Activated T-cell treated with anti-CD3 and anti-CD28 coated beads for 4 hours (primary cell): Measurements from ENCODE around the gene COA8.

Source experiments
- DNase-seq: peaks from one replicate; pipeline ENCODE4 v3.0.0-alpha.2; 2020

COA8 gene

DNA sequence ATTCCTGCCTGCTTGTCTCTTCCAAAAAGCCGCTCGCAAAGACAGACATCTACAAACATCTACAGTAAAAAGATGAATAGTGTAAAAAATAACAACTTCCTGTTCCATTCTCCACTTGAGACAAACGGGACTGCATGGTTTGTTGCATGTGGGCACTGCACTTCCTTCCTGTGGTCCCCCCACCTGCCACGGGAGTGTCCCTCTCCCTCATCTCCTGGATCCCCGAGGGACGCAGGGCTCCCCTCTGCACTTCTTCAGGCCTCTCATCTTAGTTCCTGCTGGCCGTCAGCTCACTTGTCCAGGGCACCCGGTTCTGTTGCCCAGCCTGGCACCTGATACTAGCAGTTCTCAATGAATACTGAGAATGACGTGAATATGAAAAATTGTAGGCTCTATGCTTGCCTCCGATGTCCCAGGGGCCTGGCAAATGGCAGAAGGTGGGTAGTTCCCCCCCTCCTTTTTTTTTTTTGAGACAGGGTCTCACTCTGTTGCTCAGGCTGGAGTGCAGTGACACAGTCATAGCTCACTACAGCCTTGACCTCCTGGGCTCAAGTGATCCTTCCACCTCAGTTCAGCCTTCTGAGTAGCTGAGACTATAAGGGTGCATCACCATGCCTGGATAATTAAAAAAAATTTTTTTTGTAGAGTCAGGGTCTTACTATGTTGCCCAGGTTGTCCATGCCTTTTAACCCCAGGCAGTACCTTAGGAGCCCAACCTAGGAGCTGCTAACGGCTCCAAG is 62.8 kb downstream of the COA8 start:
- no peak for DNase-seq

DNA sequence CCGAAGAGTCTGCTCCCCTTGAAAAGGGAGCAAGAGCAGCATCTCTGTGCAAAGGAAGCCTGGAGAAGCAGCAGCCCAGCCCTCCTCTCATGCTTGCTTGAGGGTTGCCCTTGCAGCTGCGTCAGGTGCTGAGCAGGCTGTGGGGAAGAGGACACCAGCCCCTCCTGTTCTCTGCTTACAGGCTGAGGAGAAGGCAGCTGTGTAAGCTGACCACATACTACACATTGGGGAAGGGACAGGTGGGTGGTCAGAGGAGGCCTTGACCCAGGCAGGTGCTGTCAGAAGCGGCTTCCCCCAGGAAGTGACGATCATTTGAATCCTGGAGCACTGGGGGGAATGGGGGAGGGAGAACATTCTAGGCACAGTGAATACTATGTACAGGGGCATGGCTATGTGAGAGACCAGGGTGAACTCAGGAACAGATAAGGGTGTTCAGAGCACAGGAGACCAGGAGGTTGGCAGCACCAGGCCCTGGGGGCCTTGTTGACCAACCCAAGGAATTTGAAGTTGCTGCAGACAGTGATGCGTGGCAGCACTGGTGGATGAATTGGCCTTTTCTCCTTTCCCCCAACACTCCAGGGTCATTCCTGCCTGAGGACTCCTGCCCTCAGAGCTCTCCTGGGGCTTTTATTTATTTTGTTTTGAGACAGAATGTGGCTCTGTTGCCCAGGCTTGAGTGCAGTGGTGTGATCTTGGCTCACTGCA is 63.5 kb downstream of the COA8 start:
- no peak for DNase-seq

DNA sequence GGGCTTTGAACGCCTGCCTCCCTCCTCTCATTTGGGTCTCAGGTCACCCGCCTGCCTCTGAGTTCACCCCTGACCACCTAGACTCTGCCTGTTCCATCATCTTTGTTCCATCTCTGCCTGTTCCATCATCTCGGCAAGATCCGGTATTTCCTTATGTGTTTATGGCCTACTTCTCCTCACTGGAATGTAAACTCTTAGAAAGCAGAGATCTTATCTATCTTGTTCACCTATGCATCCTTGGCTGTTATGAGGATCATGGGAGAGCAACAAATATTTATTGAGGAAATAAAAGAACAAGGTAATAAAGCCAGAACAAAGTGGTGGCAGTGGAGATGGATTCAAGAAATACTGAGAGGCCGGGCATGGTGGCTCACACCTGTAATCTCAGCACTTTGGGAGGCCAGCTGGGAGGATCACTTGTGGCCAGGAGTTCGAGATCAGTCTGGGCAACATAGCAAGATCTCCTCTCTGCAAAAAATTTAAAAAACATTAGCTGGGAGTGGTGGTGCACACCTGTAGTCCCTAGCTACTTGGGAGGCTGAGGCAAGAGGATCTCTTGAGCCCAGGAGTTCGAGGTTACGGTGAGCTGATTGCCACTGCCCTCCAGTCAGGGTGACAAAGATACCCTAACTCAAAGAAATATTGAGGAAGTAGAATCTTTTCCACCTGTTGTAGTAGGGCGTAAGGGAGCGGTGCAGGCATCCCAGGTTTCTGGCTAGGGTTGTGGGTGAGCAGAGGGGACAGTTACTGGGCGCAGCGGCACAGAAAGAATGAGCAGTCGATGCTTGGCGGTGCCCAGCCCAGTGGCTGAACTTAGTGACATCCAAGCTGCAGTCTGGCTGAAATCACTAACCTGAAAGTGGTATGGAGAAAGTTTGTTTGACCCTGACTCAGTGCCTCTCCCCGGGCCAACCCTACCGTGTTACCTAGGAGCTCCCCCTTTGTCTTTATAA is 64.6 kb downstream of the COA8 start:
- DNase-seq: no peak

DNA sequence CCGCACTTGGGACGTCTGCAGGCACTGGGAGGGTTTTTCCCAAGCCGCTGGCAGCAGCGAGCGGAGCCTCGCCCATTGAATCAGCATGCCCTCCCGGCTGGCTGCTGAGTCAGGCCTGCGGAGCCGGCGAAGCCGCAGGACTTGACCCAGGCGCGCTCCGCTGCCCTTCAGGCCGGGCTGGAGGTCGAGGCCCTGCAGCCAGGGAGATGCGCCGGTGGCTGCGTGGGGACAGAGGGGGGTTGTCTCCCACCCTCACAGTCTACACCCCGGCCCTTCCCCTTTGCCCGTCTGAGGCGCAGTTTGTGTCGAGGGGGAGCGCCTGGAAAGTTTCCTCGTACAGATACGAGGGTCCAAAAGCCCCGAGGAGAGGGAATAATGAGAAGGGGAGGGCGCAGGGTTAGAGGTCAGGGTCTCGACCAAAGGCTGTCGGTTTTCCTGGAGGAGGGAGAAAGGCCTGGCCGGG is 65.5 kb downstream of the COA8 start:
- no peak for DNase-seq

DNA sequence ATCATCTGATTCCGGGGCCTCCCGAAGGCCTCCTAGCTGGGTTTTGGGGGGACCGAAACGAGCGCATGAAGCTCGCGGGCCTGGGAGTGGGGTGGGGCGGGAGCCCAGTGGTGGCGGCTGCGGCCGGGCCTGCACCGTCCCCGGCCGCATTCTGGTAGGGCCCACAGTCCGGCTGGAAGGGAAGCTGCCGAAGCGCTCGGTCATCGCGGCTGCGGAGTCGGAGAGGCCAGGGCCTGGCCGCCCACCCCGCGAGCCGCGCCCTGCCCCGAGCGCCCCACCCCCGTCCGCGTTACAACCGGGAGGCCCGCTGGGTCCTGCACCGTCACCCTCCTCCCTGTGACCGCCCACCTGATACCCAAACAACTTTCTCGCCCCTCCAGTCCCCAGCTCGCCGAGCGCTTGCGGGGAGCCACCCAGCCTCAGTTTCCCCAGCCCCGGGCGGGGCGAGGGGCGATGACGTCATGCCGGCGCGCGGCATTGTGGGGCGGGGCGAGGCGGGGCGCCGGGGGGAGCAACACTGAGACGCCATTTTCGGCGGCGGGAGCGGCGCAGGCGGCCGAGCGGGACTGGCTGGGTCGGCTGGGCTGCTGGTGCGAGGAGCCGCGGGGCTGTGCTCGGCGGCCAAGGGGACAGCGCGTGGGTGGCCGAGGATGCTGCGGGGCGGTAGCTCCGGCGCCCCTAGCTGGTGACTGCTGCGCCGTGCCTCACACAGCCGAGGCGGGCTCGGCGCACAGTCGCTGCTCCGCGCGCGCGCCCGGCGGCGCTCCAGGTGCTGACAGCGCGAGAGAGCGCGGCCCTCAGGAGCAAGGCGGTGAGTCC is 66.1 kb downstream of the COA8 start, which contains the start of gene KLC1:
Gene KLC1 (plus strand): TSS at position 528 of the 819 bp plus-strand sequence. CDS start 25,354 bp downstream, outside the sequence.
- peak; percentile 85 for DNase-seq

DNA sequence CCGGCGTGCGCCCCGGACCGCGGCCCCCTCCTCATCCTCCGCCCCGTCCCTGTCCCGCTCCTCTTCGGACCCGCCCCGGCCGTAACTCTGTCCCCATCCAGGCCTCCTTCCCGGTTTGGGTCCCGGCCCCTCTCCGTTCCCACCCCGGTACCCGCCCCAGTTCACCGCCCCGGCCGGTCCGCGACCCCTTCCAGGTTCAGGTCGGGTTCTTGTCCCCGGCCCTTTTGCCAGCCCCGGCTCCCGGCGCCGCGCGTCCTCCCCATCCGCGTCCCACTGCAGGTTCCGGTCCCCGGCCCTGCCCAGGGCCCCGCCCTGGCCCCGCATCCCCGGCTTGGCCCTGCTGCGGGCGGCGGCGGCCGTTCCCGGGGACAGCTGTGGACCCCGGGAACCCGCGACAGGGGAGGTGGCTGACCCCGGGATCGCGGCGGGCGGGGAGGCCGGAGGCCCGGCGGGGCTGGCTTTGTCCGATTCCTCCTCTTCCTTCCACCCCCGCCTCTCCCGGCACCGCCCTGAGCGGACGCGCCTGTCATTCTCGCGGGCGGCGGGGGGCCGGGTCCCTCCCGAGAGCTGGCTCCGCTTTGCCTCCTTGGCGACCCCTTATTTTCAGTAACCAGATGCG is 66.9 kb downstream of the COA8 start:
- no peak for DNase-seq

DNA sequence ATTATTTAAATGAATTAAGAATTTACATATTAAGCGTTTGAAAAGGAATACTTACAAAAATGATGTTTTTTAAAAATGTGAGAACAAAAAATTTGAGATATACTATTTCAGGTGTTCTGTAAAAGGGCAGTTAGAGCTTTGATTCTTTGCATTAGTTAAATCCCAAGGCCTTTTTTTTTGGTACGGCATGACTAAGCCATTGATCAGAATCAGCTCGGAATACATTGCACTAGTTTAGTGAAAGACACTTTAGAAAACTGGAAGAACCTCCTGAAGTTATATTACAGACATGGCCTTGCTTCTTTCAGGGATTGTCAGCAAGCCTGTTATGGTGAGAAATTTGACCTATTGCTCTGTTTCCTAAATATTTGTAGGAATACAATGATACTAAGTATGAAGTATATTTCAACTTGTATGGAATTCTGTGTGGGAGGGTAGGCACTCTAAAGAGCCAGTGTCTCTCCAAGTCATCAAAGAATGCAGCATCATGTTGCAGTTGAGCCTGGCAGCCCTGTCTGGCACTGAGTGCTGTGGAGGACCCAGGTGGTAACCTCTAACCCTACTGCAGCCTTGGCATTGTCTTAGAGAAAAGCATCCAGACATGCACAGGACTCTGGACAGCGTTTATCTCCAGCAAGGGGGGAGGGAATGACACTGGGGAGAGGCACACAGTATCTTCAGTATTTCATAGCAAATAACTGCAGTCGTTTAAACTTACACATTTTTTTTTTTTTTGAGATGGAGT is 67.8 kb downstream of the COA8 start:
- no peak for DNase-seq

- no peak for DNase-seq
Observed at GRCh38 chr14:103633391-103633790, 70.6 kb downstream of the COA8 start.

- no peak for DNase-seq
Observed at GRCh38 chr14:103634156-103634555, 71.4 kb downstream of the COA8 start.

GRCh38 chr14:103638594-103638993 is 75.8 kb downstream of the COA8 start:
- no peak for DNase-seq
